GM18909 (cell line): ENCODE data around the gene MUC4.
"Not testable (repeated sequence)": the region's sequence is repeated elsewhere in the genome, so short reads cannot be mapped to it uniquely, and the experiment has no call there.

Experiments
- ATAC-seq: cut with Tn5 transposase; IDR thresholded peaks from one replicate; pipeline ENCODE4 v1.9.1; 2021; ENCODE audit warnings: mild to moderate bottlenecking; ENCODE audit not compliant: unreplicated experiment, poor library complexity

The MUC4 gene

DNA sequence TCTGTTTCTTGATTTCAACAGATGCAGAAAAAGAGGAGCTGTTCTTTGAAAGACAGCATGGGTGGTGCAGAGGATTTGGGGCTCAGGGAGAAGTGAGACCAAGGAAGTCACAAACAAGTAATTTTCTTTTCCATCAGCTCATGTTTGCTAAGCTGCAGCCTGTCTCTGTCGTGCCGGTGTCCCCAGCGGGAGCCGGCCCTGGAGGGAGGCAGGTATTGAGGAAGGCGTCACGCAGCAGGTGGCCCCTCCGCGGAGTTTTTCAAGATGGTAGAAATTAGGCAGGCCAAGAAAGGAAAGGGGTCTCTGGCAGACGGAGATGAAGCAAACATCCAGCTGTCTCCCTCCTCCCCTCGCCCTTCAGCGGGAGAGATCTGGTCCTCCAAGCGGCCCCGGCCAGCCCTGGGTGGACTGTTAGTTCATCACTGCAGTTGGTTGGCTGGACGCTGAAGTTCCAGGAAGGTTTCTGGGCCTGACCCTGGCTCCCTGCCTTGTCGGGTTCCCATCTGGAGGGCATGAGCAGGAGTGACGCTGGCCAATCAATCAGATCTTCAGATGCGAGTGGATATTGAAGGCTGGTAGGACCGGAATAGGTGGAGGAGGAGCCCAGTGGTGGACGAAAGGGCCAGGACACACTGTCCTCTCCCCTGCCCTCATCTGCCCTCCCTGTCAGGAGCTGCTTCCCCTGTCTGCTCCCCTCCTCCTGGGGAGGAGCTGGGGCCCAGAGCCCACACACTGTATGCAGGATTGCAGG, 27.7 kb upstream of the MUC4 start:
- ATAC-seq: no peak

DNA sequence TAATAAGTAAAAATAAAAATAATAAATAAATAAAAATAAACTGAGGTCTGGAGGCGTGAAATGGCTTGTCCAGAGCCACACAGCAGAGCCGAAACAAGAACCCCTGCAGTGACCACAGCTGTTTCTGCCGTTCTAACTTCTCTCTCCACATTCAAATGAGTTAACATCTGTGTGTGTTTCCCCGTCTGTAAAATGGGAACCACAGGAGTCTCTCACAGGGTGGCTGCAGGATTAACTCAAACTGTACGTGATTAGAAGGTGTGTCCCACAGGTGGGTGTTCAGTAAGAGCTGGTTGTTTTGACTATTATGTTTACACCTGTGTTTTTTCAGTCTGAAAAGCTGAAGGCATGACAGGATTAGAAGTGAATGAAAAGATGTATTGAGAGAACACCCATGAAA, 27.0 kb upstream of the MUC4 start:
- ATAC-seq: peak; percentile 59

DNA sequence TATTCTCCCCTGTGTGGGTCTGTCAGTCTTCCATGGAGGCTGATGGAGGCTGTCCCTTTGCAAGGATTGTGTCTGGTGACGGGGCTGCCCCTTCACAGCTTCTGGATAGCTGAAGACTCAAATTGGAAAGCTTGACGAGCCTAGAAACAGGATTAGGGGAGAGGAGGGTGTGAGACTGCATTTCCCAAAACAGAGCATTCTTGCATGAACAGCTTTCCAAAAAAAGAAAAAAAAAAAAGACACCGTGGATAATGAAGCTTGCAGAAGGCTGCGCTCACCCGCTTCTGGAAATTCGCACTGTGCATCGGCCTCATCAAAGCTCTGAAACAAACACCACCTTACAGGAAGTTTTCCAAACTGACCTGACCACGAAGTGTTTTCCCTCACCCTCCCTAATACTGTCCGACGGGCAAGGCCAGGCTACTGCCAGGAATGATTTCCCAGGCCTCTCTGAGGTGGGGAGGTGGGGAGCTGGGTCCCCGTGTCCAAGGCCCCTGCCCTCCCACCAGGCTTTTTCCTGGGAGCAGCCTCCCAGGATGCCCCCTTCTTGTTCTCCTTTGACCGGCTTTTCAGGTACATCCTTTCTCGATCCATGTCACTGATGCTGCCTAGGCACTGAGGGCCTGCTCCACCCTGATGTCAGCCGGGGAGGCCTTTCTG, 24.9 kb upstream of the MUC4 start:
- no peak for ATAC-seq

DNA sequence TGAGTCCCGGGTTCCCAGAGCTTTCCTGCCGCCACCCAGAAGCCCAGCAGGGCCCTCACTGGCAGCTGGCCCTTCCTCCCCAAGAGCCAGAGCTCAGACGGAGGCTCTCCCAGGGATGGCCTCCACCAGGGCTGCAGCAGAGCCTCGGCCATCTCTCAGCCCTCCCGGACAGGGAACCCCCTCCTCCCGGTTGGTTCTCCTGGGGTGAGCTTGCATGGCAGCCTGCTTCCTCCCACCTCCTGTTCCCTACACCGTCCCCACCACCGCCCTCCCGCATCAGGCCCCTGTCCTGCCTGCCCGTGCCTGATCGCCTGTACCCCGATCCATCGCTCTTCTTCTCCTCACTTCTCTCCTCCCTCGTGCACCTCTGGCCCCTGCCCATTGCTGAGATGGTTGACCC, 24.1 kb upstream of the MUC4 start:
- no peak for ATAC-seq

DNA sequence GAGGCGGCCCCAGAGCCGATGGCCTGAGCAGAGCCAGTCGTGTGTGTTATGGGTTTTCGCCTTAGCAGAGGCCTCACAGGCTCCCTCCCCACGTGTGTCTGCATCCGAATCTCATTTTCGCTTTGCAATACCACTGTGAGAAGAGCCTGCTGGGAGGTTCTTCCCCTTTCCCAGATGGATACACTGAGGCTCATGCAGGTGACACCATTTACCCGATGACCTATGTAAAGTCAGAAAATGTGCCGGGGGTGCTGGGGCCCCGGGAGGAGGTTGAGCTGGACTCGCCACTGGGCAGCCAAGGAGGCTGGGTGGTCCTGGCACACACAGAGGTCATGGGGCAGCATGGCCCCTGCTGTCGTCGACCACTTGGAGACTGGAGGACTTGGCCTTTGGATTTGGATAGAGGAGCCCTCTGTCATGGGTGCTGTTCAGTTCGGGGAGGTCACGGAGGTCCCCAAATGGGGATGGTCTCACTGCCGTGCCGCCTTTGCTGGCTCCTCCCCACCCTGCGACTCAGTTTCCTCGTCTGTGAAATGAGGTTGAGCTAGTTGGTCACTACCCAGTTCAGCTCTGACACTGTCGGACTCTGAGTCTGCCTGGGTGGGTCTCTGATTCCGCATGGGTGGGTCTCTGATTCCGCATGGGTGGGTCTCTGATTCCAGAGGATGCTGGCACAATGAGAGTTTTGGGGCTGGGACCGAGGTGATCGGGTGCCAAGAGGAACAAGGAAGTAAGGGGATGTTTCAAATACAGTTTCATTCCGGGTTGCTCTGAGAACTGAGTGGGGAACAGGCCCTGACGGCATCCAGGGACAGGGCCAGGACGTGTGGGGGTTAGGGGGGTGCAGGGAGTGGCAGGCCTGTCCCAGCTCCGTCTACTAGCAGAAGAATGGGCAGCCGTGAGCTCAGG, 23.2 kb upstream of the MUC4 start:
- no peak for ATAC-seq

DNA sequence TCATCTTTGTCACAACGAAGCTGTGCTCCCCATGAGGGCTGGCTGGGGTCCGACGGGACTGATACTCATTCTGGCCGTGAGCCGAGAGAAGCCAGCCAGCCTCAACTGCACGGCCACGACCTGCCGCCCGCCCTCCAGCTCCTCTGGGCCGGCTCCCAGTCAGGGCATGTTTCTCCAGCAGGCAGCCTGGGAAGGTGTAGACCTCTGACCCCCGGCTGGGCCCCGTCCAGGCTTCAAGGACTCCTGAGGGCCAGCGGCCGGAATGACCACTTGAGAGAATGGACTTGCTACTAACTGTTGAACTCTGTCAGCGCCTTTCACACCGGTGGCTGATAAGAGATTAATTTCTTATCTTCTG, 18.1 kb upstream of the MUC4 start:
- no peak for ATAC-seq

DNA sequence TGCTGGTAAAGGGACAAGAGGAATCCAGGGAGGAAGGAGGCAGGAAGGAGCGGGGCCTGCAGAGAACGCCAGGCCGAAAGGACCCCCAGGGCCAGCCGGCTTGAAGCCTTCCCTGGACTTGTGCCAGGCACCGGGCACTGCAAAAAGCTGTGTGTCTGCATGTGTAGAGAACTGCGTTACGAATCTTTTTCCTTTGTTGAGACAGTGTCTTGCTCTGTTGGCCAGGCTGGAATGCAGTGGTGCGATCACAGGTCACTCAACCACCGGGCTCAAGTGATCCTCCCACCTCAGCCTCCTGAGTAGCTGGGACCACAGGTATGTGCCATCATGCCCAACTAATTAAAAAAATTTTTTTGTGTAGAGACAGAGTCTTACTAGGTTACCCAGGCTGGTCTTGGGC, 17.0 kb upstream of the MUC4 start:
- ATAC-seq: no peak

DNA sequence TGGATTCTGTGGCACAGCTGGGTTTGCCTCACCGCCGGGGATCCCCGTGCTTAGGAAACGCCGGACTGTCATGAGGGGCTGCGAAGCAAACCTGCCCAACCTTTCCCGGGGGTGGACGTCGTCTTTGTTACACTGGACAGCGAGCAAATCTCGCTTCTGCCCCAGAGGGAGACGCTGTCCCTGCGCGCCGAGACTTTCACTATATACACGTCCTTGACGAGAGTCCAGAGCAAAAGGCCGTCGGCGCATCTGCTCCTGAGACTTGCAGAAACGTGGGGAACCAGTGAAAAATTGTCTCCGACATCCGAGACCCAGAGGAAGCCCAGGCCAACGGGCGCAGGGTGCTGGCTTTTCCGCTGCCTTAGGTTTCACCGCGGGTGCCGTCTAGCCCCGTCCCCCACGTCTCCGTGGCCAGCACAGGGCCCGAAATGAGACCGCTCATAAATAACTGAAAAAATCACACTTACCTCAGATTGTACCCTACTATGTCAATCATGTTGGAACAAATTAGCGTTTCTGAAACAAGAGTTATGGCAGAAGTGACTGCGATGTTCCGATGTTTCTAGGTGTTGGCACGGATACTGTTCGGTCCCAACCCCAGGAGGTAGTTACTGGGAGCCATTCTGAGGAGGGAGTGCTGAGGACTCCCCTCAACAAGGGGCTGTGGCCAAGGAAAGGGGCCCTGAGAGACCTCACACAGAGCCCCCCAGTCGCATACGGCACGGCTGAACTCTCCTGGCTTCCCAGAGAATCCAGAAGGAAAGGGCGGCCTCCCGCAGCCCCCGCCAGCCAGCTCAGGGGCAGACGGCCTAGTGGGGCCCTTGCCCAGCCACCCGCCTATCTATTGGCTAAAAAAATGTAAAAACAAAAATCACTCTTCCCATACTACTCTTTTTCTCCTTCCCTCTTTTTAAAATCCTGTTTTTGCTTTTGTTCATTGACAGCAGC, 14.4 kb upstream of the MUC4 start:
- no peak for ATAC-seq

DNA sequence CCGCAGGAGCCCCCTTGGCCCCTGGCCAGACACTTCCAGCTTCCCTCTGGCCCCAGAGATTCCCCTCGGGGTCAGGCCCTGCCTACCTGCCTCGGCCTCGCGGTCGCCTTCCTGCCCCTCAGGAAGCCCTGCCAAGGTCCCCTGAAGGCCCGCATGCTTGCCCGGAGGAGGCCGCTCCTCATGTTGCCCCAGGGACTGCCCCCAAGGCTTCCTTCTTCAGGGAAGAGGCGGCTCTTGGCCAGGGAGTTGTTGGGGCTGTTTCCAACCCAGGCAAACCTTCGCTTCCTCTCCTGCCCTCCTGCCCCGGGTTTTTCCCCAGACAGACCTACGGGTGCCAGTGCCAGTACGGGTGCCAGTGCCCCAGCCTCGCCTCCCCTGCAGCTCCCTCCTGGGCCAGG, 13.5 kb upstream of the MUC4 start:
- ATAC-seq: no peak

DNA sequence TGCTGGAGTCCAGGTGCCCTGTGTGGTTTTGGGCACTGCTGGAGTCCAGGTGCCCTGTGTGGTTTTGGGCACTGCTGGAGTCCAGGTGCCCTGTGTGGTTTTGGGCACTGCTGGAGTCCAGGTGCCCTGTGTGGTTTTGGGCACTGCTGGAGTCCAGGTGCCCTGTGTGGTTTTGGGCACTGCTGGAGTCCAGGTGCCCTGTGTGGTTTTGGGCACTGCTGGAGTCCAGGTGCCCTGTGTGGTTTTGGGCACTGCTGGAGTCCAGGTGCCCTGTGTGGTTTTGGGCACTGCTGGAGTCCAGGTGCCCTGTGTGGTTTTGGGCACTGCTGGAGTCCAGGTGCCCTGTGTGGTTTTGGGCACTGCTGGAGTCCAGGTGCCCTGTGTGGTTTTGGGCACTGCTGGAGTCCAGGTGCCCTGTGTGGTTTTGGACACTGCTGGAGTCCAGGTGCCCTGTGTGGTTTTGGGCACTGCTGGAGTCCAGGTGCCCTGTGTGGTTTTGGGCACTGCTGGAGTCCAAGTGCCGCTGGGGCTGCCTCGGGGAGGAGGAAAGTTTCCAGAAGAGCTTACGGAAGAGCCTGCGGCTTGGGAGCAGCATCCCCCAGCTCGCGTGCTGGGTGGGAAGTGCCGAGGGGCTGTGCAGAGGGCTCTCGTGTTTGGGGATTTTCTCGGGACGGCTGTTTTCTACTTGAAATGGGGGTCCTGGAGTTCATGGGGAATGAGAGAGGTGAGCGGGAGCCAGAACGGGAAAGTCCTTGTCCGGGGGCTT, 12.9 kb upstream of the MUC4 start:
- not testable (repeated sequence) for ATAC-seq

DNA sequence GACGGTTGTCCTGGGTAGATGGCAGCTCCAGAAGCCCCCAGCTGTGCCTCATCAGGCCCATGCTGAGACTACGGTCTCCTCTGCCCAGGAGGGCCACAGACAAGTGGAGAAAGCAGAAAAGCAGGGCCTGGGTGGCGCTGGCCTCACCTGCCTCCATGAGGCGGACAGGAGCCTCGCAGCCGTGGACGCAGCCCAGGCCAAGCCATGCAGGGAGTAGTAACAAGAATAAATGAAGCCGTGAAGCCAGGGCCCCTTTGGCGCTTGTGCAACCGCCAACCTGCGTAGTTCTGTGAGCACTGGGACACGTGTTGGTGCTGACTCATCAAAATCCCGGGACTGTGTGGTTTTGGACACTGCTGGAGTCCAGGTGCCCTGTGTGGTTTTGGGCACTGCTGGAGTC, 12.3 kb upstream of the MUC4 start:
- no peak for ATAC-seq

DNA sequence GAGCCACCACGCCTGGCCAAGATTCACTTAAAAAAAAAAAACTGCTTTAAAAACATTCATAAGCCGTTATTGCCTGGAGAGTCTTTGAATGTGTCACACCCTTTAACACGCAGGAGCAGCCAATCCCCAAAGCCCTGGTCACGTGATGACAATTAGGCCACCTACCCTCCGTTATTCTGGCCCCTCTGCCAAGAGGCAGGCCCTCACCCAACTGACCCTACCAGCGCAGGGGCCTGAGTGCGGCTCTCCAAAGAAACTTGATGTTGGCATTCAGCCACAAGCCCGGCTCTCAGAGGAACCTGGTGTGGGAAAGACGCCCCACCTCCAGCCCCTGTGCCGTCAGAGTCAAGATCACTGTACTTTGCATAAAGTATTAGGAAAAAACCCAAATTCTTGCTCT, 11.6 kb upstream of the MUC4 start:
- no peak for ATAC-seq

DNA sequence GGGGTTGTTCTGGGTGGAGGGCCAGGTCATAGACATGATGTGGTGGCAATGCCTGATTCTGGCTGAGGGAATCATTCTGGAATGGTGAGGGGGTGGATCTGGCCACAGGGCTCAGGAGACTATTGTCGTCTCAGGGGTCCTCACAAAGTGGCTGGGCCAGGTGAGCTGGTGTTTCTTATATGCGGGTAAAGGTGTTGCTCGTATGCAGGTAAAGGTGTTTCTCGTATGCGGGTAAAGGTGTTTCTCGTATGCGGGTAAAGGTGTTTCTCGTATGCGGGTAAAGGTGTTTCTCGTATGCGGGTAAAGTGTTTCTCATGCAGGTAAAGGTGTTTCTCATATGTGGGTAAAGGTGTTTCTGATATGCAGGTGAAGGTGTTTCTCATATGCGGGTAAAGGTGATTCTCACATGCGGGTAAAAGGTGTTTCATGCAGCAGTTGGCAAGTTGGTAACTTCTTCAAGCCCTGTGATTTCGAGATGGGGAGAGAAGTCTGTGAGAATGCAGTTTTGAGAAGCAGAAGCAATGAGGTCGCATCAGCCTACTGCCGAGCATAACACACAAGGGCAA, 10.5 kb upstream of the MUC4 start:
- no peak for ATAC-seq

DNA sequence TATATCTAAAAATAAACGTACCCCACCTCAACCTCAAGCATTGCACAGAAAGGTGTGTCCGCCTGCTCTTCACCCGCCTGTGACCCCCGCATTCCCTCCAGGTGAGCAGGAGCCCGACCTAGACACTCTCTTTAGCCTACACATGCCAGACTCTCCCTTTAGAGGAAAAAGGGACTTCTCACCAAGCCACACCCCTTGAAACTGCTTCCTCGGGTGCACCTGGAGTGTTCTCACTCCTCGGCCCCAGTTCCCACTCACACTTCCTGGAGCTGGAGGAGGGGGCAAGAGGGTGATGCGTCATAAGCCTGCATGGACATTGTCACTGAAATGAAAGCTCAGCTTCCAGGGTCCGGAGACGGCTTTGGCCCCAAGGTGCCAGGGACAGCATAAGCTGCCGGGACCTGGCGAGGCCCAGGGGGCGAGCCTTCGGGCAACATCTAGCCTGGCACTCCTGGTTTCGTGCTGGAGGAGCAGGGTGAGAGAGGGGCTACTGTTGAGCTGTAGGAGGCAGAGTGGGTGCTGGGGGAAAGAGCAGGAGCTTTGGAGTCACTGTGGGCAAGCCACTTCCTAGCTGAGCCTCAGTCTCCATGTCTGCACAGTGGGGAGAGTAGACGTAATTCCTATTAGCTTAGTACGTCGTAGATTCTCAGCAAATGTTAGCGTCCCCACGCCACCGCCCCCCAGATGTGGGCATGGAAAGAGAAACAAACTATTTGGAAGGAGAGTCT, 9.8 kb upstream of the MUC4 start:
- ATAC-seq: no peak

DNA sequence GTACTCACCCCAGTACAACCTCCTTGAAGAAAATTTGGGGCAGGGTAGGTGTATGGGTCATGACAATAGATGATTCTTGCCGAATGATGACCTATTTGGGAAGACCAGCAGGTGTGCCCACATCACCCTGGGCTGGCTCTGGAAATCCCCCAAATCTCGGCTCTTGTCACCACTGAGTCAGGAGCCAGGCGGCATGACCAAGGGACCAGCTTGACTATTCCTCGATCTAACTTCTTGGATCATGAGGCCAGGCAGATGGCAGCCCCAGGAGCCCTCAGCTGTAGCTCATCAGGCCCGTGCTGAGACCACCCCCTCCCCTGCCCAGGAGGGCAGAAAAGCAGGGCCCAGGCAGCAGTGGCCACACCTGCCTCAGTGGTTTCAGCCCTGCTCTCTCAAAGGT, 9.2 kb upstream of the MUC4 start:
- ATAC-seq: no peak

DNA sequence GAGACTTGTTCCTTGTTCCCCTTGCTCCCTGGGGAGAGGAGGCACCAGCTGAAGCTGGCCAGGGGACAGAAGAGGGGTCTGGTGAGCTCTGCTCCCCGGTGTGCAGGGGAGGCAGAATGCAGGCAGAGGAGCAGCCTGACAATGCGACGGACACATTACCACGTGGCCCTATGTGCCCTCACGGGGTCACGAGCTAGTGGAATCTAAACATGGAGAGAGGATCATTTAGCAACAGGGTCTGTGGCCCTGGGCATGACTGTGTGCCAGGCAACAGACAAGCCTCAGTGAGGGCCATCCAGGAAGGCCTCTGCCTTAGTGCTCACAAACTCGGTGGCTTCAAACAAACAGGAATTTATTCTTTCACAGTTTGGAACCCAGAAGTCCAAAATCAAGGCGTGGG, 8.5 kb upstream of the MUC4 start:
- no peak for ATAC-seq

DNA sequence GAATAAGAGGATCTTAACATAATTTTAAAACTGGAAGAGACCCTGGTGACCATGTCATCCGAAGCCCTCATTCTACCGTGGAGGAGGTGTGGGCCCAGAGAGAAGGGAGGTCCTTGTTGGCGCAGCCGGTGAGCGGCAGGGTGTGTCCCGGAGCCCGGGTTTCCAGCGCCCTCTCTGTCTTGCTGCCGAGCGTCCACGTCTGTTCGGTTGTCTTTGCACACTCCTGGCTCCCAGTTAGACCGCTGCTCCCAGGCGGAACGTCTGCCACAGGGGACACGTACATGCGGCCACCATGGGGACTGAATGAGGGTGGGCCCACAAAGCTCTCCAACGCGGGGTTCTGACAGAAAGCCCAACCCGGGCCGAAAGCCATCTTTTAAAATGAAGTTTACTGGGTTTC, 6.6 kb upstream of the MUC4 start:
- no peak for ATAC-seq

DNA sequence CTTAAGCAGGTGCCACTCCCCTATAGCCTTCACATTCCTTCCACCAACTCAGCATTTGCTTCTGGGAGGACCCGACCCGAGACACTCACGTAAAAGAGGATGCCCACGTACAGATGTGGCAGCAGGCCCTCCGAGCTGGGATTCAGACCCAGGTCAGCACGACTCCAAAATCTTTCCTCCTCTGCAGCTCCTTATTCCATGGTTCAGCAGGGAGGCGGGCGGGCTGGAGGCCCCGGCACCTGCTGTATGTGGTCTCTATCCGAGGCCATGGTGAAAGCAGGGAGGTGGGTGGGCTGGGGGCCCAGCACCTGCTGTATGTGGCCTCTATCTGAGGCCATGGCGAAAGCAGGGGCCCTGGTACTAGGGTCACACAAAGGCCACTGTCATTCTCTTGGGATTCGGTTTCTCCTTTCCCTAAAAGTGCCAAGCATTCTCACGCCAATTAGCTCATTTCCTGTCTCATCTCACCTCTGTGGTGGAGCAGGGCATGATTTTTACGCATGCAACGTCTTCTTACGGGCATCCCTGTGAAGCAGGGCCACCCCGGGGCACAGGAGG, 5.9 kb upstream of the MUC4 start:
- ATAC-seq: no peak
